ENCODE results near the gene FAM25G. TPM values are rescaled to one million over a fixed set of nuclear protein-coding genes. Genes with fewer than 3 reads are reported as not detected.
"Not testable (repeated sequence)": the region's sequence is repeated elsewhere in the genome, so short reads cannot be mapped to it uniquely, and the experiment has no call there.

FAM25G gene
- total RNA-seq: not detected in 2 replicates
- long read RNA-seq: 0 reads

DNA sequence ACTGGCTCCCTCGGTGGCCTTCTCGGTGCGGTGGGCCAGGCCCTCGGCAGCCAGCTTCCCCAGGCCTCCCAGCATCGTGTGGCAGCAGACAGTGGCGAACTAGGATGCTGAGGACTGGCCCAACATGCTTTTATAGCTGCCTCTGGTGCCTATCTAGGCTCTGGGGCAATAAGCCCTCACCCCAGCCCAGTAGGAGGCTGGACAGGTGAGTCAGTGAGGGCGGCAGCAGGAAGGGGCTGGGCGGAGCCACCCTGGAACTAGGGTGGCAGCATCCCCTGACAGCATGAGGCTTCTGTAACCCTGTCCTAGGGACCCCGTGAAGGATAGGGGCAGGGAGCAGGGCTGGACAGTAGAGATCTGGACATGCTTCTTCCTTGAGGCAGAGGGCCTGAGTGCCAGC lies at the start of gene FAM25G:
FAM25G (minus strand) TSS at position 101 of the 400 bp plus-strand sequence; CDS start at position 75, 26 bp downstream.
- H3K36me3 Mint-ChIP-seq (ENCODE audit: unreplicated experiment); H3K9me3 Mint-ChIP-seq (ENCODE audit: unreplicated experiment); H3K4me1 Mint-ChIP-seq (ENCODE audit: unreplicated experiment); H3K4me3 Mint-ChIP-seq (ENCODE audit: unreplicated experiment); H3K27me3 Mint-ChIP-seq (ENCODE audit: unreplicated experiment); H3K27ac Mint-ChIP-seq (ENCODE audit: unreplicated experiment); DNase-seq (ENCODE audit: extremely low spot score, unreplicated experiment): not testable (repeated sequence)

DNA sequence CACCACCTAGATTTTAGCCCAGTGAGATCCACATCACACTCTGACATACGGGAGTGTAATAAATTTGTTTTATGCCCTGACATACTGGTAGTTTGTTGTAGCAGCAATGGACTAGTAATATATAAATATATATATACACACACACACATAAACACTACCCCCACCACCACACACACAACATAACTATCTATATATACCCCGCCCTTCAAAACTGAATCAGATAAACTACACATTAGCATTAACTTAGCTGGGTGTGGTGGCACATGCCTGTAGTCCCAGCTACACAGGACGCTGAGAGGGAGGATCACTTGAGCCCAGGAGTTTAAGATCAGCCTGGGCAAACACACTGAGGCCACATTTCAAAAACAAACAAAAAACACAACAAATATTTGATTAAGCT lies 44.9 kb upstream of the FAM25G start:
- not testable (repeated sequence) for H3K4me3 Mint-ChIP-seq (ENCODE audit: unreplicated experiment); H3K27ac Mint-ChIP-seq (ENCODE audit: unreplicated experiment); H3K36me3 Mint-ChIP-seq (ENCODE audit: unreplicated experiment); H3K4me1 Mint-ChIP-seq (ENCODE audit: unreplicated experiment); H3K9me3 Mint-ChIP-seq (ENCODE audit: unreplicated experiment); DNase-seq (ENCODE audit: extremely low spot score, unreplicated experiment); H3K27me3 Mint-ChIP-seq (ENCODE audit: unreplicated experiment)

DNA sequence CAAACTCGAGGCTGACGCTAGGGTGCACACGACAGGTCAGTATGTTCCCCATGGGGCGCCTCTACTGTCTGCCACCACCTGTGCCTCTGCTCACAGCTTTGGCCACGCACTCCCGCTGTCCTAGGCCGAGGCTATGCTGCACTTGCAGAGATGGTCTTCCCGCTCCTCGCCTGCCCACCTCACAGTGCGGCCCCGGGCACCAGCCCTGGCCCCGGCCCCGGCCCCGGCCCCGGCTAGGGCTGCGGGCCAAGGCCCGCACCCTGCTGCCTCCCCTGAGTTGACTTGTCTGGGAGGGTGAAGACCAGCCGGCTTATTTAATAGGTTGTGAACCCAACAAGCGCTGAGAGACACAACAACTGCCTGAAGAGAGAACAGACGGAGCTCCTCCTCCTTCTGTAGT lies 32.0 kb upstream of the FAM25G start, which contains the start of gene AGAP9:
AGAP9 (minus strand) TSS at position 164 of the 400 bp plus-strand sequence; CDS start at position 52, 112 bp downstream.
- H3K9me3 Mint-ChIP-seq (ENCODE audit: unreplicated experiment); H3K4me1 Mint-ChIP-seq (ENCODE audit: unreplicated experiment); H3K36me3 Mint-ChIP-seq (ENCODE audit: unreplicated experiment); H3K27me3 Mint-ChIP-seq (ENCODE audit: unreplicated experiment); DNase-seq (ENCODE audit: extremely low spot score, unreplicated experiment); H3K27ac Mint-ChIP-seq (ENCODE audit: unreplicated experiment); H3K4me3 Mint-ChIP-seq (ENCODE audit: unreplicated experiment): not testable (repeated sequence)

DNA sequence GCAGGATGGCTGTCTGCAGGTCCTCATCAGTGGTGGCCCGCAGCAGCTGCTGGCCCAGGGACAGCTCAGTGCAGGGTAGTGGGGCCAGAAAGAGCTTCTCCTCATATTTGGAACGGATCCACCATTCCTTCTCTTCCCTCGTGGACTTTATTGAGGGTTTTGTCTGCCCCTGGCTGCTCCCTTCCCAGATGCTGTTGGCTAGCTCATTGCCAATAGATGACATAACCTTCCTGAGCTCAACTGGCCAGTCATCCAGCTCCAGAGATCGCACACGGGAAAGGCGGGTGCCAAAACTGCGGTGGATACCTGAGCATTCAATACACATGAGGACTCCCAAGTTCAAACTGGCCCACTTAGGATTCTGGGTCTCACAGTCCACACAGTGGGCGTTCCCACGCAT lies 10.8 kb upstream of the FAM25G start:
- H3K27ac Mint-ChIP-seq (ENCODE audit: unreplicated experiment); H3K4me1 Mint-ChIP-seq (ENCODE audit: unreplicated experiment); DNase-seq (ENCODE audit: extremely low spot score, unreplicated experiment); H3K36me3 Mint-ChIP-seq (ENCODE audit: unreplicated experiment); H3K27me3 Mint-ChIP-seq (ENCODE audit: unreplicated experiment); H3K9me3 Mint-ChIP-seq (ENCODE audit: unreplicated experiment); H3K4me3 Mint-ChIP-seq (ENCODE audit: unreplicated experiment): not testable (repeated sequence)

DNA sequence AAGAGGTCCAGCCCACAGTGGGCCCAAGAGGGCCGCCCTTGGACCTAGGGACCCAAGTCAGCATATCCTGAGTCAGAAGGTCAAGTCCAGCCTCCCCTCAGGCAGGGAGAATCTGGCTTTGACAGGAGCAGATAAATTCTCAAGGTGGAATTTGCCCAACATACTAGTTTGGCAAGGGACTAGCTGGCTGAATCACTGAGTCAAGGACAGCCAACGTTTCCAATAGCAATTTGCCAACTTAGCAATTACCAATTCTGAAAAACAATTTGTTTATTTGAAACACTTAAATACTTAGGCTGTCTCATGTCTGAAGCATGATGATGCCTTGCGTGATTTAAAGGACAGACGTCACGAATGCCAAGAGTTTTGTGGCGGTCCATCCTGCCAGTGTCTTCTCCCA lies 2.7 kb upstream of the FAM25G start:
- H3K4me1 Mint-ChIP-seq (ENCODE audit: unreplicated experiment); DNase-seq (ENCODE audit: extremely low spot score, unreplicated experiment); H3K4me3 Mint-ChIP-seq (ENCODE audit: unreplicated experiment); H3K27me3 Mint-ChIP-seq (ENCODE audit: unreplicated experiment); H3K27ac Mint-ChIP-seq (ENCODE audit: unreplicated experiment); H3K9me3 Mint-ChIP-seq (ENCODE audit: unreplicated experiment); H3K36me3 Mint-ChIP-seq (ENCODE audit: unreplicated experiment): not testable (repeated sequence)

DNA sequence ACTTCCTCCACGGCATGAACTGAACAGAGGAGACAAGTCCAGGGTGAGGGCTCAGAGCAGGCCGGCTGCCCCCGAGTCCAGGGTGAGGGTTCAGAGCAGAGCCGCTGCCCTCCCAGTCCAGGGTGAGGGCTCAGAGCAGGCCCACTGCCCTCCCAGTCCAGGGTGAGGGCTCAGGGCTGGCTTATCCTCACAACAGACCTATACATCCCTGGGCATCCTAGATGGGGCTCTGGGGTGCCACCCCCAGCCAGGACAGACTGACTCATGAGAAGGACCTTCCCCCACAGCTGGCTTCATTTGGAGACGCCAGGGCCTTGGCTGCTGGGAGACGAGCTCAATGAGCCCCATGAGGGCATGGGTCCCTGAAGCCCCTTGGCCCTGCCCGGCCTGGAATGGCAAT lies 1.9 kb downstream of the FAM25G start:
- not testable (repeated sequence) for H3K4me1 Mint-ChIP-seq (ENCODE audit: unreplicated experiment); H3K27ac Mint-ChIP-seq (ENCODE audit: unreplicated experiment); H3K9me3 Mint-ChIP-seq (ENCODE audit: unreplicated experiment); DNase-seq (ENCODE audit: extremely low spot score, unreplicated experiment); H3K27me3 Mint-ChIP-seq (ENCODE audit: unreplicated experiment); H3K36me3 Mint-ChIP-seq (ENCODE audit: unreplicated experiment); H3K4me3 Mint-ChIP-seq (ENCODE audit: unreplicated experiment)

DNA sequence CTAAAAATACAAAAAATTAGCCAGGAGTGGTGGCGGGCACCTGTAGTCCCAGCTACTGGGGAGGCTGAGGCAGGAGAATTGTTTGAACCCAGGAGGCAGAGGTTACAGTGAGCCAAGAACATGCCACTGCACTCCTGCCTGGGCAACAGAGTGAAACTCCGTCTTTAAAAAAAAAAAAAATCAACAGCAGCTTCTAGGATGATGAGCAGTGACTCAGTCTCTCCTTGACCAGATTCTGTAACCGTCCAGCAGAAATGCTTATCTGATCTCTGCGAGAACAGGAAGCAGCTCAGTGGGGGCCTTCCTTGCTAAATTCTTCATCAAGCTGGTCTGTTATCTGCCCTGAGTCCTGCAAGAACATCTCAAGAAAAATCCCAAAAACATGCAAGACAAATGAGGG lies 5.6 kb downstream of the FAM25G start:
- not testable (repeated sequence) for H3K27me3 Mint-ChIP-seq (ENCODE audit: unreplicated experiment); H3K36me3 Mint-ChIP-seq (ENCODE audit: unreplicated experiment); H3K27ac Mint-ChIP-seq (ENCODE audit: unreplicated experiment); H3K9me3 Mint-ChIP-seq (ENCODE audit: unreplicated experiment); H3K4me3 Mint-ChIP-seq (ENCODE audit: unreplicated experiment); H3K4me1 Mint-ChIP-seq (ENCODE audit: unreplicated experiment); DNase-seq (ENCODE audit: extremely low spot score, unreplicated experiment)

DNA sequence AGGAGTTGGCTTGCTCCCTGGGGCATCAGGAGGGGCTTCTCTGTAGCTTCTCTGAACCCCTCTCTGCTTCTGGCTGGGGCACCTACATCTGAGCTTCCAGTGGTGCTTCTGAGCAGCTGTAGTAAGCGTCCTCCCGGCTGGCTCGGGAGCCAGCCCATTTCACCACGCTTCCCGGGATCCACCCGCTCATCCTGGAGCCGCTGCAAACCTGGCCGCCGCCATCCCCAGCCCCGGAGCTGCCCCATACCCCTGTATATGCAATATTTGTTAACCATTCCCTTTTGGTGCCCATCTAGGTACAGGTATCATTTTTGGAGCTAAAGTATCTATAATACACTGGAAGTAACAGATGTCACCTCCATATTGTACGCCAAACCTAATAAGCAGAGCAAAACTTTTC lies 6.7 kb downstream of the FAM25G start:
- not testable (repeated sequence) for H3K9me3 Mint-ChIP-seq (ENCODE audit: unreplicated experiment); H3K27ac Mint-ChIP-seq (ENCODE audit: unreplicated experiment); H3K4me3 Mint-ChIP-seq (ENCODE audit: unreplicated experiment); DNase-seq (ENCODE audit: extremely low spot score, unreplicated experiment); H3K4me1 Mint-ChIP-seq (ENCODE audit: unreplicated experiment); H3K36me3 Mint-ChIP-seq (ENCODE audit: unreplicated experiment); H3K27me3 Mint-ChIP-seq (ENCODE audit: unreplicated experiment)

DNA sequence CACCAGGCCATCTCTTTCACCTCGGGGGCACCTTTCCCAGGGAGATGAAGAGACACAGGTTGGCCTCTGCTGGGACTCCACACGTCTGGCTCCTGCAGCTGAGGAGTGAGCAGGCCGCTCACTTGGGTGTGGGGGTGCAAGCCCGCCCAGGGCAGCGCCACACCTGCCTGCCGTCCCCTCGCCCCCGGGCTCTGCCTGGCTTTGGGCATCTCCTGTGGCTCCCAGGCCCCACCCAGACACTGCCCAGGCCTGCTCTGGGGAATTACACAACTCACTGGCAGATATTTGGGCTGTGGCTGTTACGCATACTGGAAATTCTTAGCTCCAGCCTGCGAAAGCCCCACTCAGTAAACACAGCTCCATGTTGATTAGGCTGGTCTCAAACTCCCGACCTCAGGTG lies 7.6 kb downstream of the FAM25G start, which contains the start of gene ANXA8:
ANXA8 (minus strand) TSS at position 193 of the 400 bp plus-strand sequence; CDS start at position 11, 182 bp downstream.
- not testable (repeated sequence) for H3K4me1 Mint-ChIP-seq (ENCODE audit: unreplicated experiment); H3K27ac Mint-ChIP-seq (ENCODE audit: unreplicated experiment); H3K4me3 Mint-ChIP-seq (ENCODE audit: unreplicated experiment); H3K36me3 Mint-ChIP-seq (ENCODE audit: unreplicated experiment); H3K27me3 Mint-ChIP-seq (ENCODE audit: unreplicated experiment); H3K9me3 Mint-ChIP-seq (ENCODE audit: unreplicated experiment); DNase-seq (ENCODE audit: extremely low spot score, unreplicated experiment)

DNA sequence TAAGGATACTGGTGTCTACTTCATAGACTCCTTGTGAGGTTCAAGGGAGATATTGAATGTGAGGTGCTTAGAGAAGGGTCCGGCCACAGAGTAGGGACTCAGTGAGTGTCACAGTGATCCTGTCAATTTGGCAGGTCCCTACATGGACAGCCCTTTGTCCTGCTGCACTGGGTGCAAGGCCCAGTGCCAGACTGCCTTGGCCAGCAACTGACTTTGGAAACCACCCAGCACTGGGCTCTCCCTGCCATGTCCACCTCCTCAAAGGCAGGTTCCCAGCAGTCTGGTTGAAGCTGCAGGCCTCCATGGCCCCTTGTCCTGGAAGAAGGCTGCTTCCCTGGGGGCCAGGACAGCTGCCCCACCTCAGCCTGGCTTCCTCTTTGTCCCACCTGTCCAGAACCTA lies 9.1 kb downstream of the FAM25G start:
- not testable (repeated sequence) for H3K4me3 Mint-ChIP-seq (ENCODE audit: unreplicated experiment); H3K9me3 Mint-ChIP-seq (ENCODE audit: unreplicated experiment); H3K4me1 Mint-ChIP-seq (ENCODE audit: unreplicated experiment); H3K27me3 Mint-ChIP-seq (ENCODE audit: unreplicated experiment); H3K27ac Mint-ChIP-seq (ENCODE audit: unreplicated experiment); H3K36me3 Mint-ChIP-seq (ENCODE audit: unreplicated experiment); DNase-seq (ENCODE audit: extremely low spot score, unreplicated experiment)

DNA sequence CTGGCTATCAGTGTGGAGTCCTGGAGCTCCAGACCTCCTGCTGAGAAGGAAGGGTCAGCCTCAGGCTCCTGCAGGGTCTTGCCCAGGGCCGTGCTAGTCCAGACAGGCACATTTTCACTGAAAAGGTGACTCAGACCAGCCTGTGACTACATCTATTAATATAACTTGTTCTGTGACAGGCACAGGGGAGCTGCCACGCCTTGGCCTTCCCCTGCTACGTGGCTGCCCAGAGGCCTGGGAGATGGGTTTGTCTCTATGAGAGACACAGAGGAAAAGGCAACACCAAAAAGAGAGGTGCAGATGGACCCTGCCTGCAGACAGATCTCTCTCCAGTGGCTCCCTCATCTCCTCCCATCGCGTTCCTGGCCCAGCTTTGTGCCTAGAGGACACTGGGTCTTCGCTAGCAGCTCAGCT lies 9.7 kb downstream of the FAM25G start:
- not testable (repeated sequence) for H3K4me3 Mint-ChIP-seq (ENCODE audit: unreplicated experiment); DNase-seq (ENCODE audit: extremely low spot score, unreplicated experiment); H3K9me3 Mint-ChIP-seq (ENCODE audit: unreplicated experiment); H3K4me1 Mint-ChIP-seq (ENCODE audit: unreplicated experiment); H3K27ac Mint-ChIP-seq (ENCODE audit: unreplicated experiment); H3K36me3 Mint-ChIP-seq (ENCODE audit: unreplicated experiment); H3K27me3 Mint-ChIP-seq (ENCODE audit: unreplicated experiment)

DNA sequence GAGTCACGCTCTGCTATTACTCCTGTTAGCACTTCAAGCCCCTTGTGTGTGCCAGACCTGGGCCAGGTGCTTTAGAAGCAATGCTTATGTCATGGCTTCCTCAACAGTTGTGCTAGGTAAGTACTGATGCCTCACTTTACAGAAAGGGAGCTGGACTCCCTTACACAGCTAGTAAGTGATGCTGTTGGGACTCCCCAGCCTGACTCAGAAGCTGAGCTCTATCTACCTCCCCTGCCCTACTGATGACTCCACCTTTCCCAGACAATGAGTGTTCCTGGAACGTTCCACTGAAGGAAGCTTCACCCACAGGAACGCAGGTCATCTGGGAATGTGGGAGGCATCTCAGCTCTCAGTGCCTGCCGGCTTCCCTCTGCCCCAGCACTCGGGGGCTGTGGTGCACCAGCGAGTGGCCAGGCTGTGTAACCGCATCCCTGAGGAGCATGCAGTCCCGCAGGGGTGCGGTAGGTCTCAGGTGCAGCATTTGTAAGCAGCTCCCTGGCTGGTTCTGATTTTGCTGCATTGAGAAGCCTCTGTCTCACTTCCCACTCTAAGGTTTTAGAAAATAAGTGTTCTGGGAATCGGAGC lies 10.2 kb downstream of the FAM25G start:
- not testable (repeated sequence) for H3K27me3 Mint-ChIP-seq (ENCODE audit: unreplicated experiment); H3K9me3 Mint-ChIP-seq (ENCODE audit: unreplicated experiment)

DNA sequence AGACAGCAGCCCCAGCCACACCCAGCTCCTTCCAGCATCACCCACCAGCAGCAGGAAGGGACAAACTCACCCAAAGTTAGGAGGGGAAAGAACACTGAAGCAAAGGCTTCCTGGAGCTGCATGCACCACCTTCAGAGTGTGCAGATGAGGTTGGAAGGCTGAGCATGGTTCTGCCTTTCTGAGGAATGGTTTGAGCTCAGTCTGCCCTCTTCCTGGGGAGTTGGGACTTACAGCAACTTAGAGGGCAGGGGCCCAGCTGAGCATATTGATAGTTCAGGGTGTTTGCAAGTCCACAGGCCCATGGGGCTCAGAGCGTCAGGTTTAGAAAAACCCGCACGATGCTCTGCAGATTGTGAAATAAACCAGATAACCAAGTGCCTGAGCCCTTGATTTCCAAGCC lies 11.4 kb downstream of the FAM25G start:
- not testable (repeated sequence) for H3K4me1 Mint-ChIP-seq (ENCODE audit: unreplicated experiment); H3K9me3 Mint-ChIP-seq (ENCODE audit: unreplicated experiment); H3K27ac Mint-ChIP-seq (ENCODE audit: unreplicated experiment); H3K27me3 Mint-ChIP-seq (ENCODE audit: unreplicated experiment); H3K4me3 Mint-ChIP-seq (ENCODE audit: unreplicated experiment); DNase-seq (ENCODE audit: extremely low spot score, unreplicated experiment); H3K36me3 Mint-ChIP-seq (ENCODE audit: unreplicated experiment)

More for the DNA sequence above, 10.2 kb downstream of the FAM25G start:
- not testable (repeated sequence) for H3K36me3 Mint-ChIP-seq (ENCODE audit: unreplicated experiment); H3K4me3 Mint-ChIP-seq (ENCODE audit: unreplicated experiment); DNase-seq (ENCODE audit: extremely low spot score, unreplicated experiment); H3K27ac Mint-ChIP-seq (ENCODE audit: unreplicated experiment); H3K4me1 Mint-ChIP-seq (ENCODE audit: unreplicated experiment)
